ENCODE results near the gene LAIR1.

GRCh38 chr19:54302257-54302656 lies 62.5 kb downstream of the LAIR1 start:
- TF ChIP-seq POLR2AphosphoS5 (IDR thresholded peaks at IDR 0.05): no peak
- TF ChIP-seq POLR2A (IDR thresholded peaks at IDR 0.05; ENCODE audit: low read depth): no peak
- no peak for TF ChIP-seq CTCF (IDR thresholded peaks at IDR 0.05)
